ACHN (cell line): ENCODE measurements around the gene SLC51A.
"Not testable (repeated sequence)": the region's sequence is repeated elsewhere in the genome, so short reads cannot be mapped to it uniquely, and the experiment has no call there.

Experiments
- DNase-seq: peaks from one replicate; pipeline ENCODE4 v3.0.0-alpha.2; 2015
- in situ Hi-C: cut with HindIII; loops from 2 replicates; pipeline ENCODE4 v1.10.0; 2017; ENCODE audit warnings: low sequenced_read_pairs, low pct_ligation_motif_present, low pct_unique_long_range_greater_than_20kb

Gene SLC51A

GRCh38 chr3:196192036-196192523 lies 24.3 kb upstream of the SLC51A start:
- in situ Hi-C loops, result no loop called here

GRCh38 chr3:196192524-196193051 lies 23.7 kb upstream of the SLC51A start:
- in situ Hi-C loops, result no loop called here
- DNase-seq, result no peak

More at GRCh38 chr3:196192036-196192523, 24.3 kb upstream of the SLC51A start:
- no peak for DNase-seq

- in situ Hi-C loops, result no loop called here
- no peak for DNase-seq
Measured at GRCh38 chr3:196193133-196193735, 23.1 kb upstream of the SLC51A start.

GRCh38 chr3:196193736-196194541 lies 22.4 kb upstream of the SLC51A start:
- in situ Hi-C loops, result no loop called here
- no peak for DNase-seq

GRCh38 chr3:196194542-196194915 lies 21.8 kb upstream of the SLC51A start:
- in situ Hi-C loops, result no loop called here
- no peak for DNase-seq

GRCh38 chr3:196195664-196196265 lies 20.6 kb upstream of the SLC51A start:
- no peak for DNase-seq
- in situ Hi-C loops, result no loop called here

- in situ Hi-C loops, result no loop called here
- DNase-seq, result no peak
Measured at GRCh38 chr3:196197524-196197923, 18.8 kb upstream of the SLC51A start.

GRCh38 chr3:196198081-196198675 lies 18.2 kb upstream of the SLC51A start:
- DNase-seq, result no peak
- in situ Hi-C loops, result no loop called here

GRCh38 chr3:196198771-196199753 lies 17.3 kb upstream of the SLC51A start:
- DNase-seq, result peak; percentile 23
- in situ Hi-C loops, result no loop called here

GRCh38 chr3:196202516-196202970 lies 13.8 kb upstream of the SLC51A start:
- DNase-seq, result no peak
- in situ Hi-C loops, result no loop called here

- in situ Hi-C loops, result no loop called here
Measured at GRCh38 chr3:196203846-196204245, 12.5 kb upstream of the SLC51A start.

GRCh38 chr3:196205442-196206205 lies 10.7 kb upstream of the SLC51A start:
- DNase-seq, in situ Hi-C loops: not testable (repeated sequence)

More at GRCh38 chr3:196203846-196204245, 12.5 kb upstream of the SLC51A start:
- no peak for DNase-seq

GRCh38 chr3:196207159-196207832 lies 9.0 kb upstream of the SLC51A start:
- in situ Hi-C loops, result no loop called here
- DNase-seq, result no peak

- in situ Hi-C loops, result no loop called here
- DNase-seq, result peak; percentile 24
Measured at GRCh38 chr3:196207833-196208607, 8.3 kb upstream of the SLC51A start.

GRCh38 chr3:196208942-196209695 lies 7.2 kb upstream of the SLC51A start:
- DNase-seq, result no peak
- in situ Hi-C loops, result no loop called here
